Gastrocnemius medialis (tissue), 4 donors: ENCODE data around the gene TBCD.

Source experiments
- CTCF ChIP-seq, 5 experiments: fragments of 450-650 bp in 3 of 5; fragments of 200-600 bp in 2 of 5; sonication (generic) in 2 of 5; IDR thresholded peaks in 4 of 5; conservative IDR thresholded peaks in 1 of 5; 1 replicate in 4 of 5; 2 replicates in 1 of 5; pipeline ENCODE4 v1.5.1; 2016 to 2019; ENCODE audit warnings: antibody characterized with exemption in 5 of 5, mild to moderate bottlenecking in 3 of 5, moderate library complexity in 3 of 5
- POLR2A ChIP-seq, 2 donors: fragments of 450-650 bp; IDR thresholded peaks; one replicate each; pipeline ENCODE4 v1.6.1; 2017; ENCODE audit warnings: antibody characterized with exemption in 2 of 2, mild to moderate bottlenecking in 2 of 2, moderate library complexity in 2 of 2

GRCh38 chr17:82798752-82799151, 46.9 kb downstream of the TBCD start:
- TF ChIP-seq CTCF (IDR thresholded peaks at IDR 0.05 in 4 of 5, conservative IDR thresholded peaks at IDR 0.05 in 1 of 5), result no peak
- no peak for TF ChIP-seq POLR2A (IDR thresholded peaks at IDR 0.05)
